ENCODE results near the gene FGFR3.

DNA sequence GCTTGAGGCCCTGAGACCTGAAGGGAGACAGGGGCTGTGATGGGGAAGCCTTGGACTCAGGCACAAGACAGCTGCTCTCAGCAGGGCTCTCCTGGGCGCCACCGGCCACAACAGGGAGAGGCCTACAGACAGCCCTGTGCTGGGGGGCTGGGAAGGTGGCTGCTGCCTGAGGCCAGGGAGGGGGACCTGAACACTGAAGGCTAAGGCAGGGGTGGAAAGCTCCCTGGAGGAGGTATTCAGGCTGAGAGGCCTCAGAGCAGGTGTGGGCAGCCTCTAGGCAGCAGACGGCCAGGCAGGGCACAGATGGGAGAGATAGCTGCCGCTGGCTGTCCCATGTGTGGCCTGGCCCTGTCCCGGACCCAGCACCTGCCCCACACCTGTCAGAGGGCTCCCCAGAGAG is 38.8 kb upstream of the FGFR3 start:
- no peak for TF ChIP-seq RAD21 (IDR thresholded peaks at IDR 0.05 in 1 of 2, conservative IDR thresholded peaks at IDR 0.05 in 1 of 2; ENCODE audit: low read depth in 2 of 2, low read length in 2 of 2)
- TF ChIP-seq POLR2A (IDR thresholded peaks at IDR 0.05; ENCODE audit: control extremely low read depth in 1 of 2, low read depth in 2 of 2, low read length in 2 of 2), result no peak
- TF ChIP-seq TCF12 (IDR thresholded peaks at IDR 0.05; ENCODE audit: low read depth, low read length), result no peak
- no peak for TF ChIP-seq KDM1A (IDR thresholded peaks at IDR 0.05; ENCODE audit: borderline replicate concordance, low read length)
- TF ChIP-seq, protein P1, sequence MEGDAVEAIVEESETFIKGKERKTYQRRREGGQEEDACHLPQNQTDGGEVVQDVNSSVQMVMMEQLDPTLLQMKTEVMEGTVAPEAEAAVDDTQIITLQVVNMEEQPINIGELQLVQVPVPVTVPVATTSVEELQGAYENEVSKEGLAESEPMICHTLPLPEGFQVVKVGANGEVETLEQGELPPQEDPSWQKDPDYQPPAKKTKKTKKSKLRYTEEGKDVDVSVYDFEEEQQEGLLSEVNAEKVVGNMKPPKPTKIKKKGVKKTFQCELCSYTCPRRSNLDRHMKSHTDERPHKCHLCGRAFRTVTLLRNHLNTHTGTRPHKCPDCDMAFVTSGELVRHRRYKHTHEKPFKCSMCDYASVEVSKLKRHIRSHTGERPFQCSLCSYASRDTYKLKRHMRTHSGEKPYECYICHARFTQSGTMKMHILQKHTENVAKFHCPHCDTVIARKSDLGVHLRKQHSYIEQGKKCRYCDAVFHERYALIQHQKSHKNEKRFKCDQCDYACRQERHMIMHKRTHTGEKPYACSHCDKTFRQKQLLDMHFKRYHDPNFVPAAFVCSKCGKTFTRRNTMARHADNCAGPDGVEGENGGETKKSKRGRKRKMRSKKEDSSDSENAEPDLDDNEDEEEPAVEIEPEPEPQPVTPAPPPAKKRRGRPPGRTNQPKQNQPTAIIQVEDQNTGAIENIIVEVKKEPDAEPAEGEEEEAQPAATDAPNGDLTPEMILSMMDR (IDR thresholded peaks at IDR 0.05; ENCODE audit: control extremely low read depth in 1 of 3, insufficient read depth in 1 of 3, low read depth in 1 of 3, low read length in 3 of 3), result no peak
- TF ChIP-seq, protein P2, sequence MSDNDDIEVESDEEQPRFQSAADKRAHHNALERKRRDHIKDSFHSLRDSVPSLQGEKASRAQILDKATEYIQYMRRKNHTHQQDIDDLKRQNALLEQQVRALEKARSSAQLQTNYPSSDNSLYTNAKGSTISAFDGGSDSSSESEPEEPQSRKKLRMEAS (IDR thresholded peaks at IDR 0.05), result no peak
- TF ChIP-seq BRCA1 (IDR thresholded peaks at IDR 0.05; ENCODE audit: low read depth, low read length), result no peak
- no peak for TF ChIP-seq JUND (IDR thresholded peaks at IDR 0.05; ENCODE audit: low read length)

All from H1 (cell line).